HG03575 (cell line): ENCODE results near the gene COX4I2.
"Not testable (repeated sequence)": the region's sequence is repeated elsewhere in the genome, so short reads cannot be mapped to it uniquely, and the experiment has no call there.

Source experiments
- ATAC-seq: cut with Tn5 transposase; IDR thresholded peaks from one replicate; pipeline ENCODE4 v1.9.1; 2021; ENCODE audit not compliant: unreplicated experiment, insufficient number of reproducible peaks, low FRiP score; ENCODE audit errors: extremely low read depth

COX4I2 gene

DNA sequence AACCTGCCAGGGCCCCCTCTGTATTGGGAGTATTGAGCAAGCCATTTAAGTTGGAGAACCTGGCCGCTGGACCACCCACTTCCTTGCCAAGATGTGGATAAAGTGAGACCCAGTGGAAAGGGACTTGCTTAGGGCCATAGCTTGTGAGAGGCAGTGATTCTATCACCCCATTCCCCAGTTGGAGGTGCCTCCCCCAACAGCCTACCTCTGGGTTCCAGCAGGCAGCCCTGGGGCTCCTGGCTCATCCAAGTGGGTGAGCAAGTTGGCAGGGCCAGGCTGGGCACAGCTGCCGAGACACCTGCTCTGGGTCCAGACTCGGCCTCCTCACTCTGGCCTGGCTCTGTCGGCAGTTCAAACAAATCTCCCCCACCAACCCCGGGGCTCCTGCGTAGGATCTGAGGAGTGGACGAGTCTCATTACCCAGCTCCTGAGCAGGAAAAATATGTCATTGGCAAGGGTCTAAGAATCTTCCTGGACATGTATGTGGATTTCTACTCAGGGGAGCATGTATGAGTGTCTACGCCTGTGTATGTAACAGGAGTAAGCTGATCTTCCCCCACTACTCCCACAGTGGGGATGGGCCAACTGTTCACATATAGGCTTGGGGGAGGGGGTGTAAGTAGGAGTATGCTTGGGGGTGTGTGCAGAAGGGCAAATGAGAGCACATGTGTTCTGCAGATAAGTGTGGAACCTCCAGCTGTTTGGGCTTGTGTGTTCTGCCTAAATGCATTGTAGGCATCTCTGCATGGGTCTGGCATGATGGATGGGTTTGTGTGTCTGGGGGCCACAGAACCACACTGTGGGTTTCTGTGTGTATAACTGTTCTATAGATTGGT is 30.7 kb upstream of the COX4I2 start:
- ATAC-seq = no peak

DNA sequence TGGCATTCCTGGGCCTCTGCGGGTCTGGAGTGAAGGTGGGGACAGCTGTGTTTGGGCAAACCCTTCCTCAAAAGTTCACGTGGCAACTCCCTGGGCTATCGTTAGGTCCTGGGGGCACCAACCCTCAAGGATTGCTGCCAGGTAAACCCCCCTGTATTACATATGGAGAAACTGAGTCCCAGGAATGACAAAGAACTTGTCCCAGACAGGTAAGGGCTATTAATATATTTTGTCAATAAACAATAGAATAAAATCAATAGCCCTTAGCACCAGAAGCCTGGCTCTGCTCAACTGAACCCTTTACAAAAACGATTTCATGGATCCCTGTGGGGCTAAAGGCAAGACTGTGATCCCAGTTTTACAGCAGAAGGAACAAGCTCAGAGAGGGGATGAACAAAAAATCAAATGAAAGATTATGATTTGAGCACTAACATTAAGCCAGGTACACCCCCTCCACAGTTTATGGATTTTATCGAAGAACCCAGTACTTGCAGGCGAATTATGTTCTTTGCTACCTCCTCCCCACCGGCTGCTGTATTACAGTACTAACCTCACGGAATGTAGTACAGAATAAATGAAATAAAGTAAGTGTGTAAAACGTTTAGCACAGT is 30.0 kb upstream of the COX4I2 start:
- no peak for ATAC-seq

DNA sequence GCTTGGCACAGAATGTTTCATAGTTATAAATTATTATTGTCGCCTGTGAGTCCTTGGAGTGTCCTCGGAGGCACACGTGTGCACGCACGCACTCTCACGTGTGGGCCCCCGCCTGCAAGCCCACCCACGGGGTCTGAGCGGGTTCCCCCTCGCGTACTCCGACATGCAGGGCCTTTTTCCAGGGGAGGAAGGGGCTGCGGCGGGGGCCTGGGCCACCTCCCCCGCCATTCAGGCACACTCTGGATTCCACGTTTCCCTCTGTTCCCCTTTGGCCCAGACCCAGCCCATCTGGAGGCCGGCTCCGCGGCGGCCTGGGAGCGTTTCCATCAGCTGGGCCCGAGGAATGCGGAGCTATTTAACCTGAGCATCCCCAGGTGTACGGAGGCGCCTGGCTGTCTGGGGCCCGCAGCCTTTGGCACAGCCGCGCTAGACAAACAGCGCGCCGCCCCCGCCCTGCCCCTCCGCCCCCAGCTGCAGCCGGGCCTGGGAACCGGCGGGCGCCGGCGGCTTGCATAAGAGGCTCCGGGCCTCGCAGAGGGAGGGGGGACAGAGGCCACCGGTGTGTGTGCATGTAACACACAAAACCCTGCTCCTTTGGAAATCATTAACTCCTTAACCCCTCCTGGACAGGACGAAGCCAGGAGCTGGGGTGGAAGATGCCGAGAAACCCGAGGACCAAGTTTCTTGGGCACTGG is 29.3 kb upstream of the COX4I2 start:
- ATAC-seq = no peak

DNA sequence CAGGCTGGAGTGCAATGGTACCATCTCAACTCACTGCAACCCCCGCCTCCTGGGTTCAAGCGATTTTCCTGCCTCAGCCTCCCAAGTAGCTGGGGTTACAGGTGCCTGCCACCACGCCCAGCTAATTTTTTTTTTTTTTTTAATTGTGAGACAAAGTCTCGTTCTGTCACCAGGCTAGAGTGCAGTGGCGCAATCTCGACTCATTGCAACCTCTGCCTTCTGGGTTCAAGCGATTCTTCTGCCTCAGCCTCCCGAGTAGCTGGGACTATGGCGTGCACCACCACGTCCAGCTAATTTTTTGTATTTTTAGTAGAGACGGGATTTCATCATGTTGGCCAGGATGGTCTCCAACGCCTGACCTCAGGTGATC is 25.5 kb upstream of the COX4I2 start:
- not testable (repeated sequence) for ATAC-seq

- no peak for ATAC-seq
Observed at GRCh38 chr20:31615416-31615815, 22.3 kb upstream of the COX4I2 start.

DNA sequence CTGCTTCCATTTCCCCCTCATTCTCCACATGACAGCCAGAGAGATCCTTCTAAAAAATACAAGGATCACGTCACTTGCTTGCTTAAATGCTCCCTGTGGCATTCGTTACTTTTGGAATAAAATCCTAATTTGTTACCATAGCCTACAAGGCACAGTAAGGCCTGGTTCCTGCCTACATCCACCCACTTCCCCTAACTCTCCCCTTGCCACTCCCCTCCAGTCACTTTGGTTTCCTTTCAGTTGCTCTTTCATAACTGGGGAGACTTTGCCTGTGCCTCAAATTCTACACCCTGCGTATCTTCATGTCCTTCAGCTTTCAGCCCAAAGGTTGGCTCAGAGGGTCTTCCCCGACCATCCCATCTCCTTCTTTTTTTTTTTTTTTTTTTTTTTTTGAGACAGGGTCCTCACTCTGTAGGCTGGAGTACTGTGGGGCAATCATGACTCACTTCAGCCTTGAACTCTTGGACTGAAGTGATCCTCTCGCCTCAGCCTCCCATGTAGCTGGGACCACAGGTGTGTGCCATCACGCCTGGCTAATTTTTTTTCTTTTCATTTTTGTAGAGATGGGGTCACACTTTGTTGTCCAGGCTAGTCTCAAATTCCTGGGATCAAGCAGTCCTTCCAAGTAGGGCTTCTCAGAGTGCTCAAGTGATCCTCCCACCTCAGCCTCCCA is 20.1 kb upstream of the COX4I2 start:
- ATAC-seq = no peak

GRCh38 chr20:31620246-31620645 is 17.5 kb upstream of the COX4I2 start:
- no peak for ATAC-seq

DNA sequence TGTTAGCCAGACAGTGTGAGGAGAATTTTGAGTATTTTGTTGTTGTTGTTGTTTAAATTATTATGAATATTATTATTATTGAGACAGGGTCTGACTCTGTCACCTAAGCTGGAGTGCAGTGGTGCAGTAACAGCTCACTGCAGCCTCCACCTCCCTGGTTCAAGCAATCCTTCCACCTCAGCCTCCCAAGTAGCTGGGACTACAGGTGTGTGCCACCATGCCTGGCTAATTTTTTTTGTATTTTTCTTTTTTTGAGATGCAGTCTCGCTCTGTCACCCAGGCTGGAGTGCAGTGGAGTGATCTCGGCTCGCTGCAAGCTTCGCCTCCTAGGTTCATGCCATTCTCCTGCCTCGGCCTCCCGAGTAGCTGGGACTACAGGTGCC is 14.6 kb upstream of the COX4I2 start:
- not testable (repeated sequence) for ATAC-seq

- ATAC-seq = not testable (repeated sequence)
Observed at GRCh38 chr20:31626534-31626933, 11.2 kb upstream of the COX4I2 start.

DNA sequence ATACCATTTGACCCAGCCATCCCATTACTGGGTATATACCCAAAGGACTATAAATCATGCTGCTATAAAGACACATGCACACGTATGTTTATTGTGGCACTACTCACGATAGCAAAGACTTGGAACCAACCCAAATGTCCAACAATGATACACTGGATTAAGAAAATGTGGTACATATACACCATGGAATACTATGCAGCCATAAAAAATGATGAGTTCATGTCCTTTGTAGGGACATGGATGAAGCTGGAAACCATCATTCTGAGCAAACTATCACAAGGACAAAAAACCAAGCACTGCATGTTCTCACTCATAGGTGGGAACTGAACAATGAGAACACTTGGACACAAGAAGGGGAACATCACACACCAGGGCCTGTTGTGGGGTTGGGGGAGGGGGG is 9.7 kb upstream of the COX4I2 start:
- ATAC-seq = not testable (repeated sequence)

GRCh38 chr20:31630187-31630790 is 7.4 kb upstream of the COX4I2 start:
- ATAC-seq = no peak

DNA sequence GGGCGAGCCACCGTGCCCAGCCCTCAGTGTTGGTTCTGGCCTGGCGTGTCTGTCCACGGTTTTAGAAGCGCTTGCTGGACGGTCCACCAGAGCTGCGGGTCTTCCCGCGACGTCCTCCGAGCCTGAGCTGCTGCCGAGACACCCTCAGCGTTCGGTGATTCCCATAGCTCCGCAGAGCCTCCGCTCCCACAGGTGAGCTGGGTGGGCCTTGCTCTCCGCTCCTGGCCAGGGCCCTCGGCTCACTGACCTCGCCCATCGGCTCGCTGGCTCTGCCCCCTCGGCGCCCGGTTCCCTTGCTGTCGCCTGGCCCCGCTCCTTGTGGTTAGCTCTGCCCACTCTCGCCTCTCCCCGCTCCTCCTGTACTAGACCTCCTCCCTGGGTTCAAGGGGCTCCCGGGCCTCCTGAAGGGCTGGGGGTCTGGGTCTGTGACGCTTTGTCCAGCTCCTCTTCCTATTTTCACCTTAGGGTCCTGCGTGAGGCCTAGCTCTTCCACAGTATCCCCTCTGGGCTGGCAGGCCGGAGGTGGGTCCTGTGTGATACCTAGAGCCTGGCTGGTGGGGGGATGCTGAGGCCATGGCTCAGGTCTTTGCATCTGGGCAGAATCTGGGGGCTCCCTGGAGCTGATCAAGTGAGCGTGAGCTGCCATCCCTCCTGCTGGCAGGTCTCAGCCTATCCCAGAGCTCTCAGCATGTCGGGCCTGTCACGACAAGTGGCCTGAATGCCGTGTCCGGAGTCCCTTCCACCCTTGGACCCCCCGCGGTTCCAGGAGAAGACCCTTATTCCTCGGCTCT is 5.0 kb upstream of the COX4I2 start:
- ATAC-seq = no peak

- ATAC-seq = no peak
Observed at GRCh38 chr20:31633339-31633914, 4.3 kb upstream of the COX4I2 start.

DNA sequence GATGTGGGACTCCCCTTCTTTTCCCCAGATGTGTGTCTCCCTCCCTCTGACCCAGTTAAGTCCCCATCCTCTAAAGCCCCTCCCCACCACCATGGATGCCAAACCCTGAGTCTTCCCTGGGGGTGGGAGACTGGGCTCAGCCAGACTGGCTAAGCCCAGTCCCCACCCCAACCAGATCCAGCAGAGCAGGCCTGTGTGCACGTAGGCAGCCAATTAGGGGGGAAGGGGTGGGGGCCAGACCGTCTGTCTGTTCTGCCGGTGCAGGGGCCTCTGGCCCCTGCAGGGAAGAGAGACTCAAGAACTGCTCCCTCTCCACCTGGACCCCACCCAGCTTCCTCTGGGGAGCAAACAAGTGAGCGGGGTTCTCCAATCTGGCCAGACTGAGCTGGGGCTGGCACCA is 605 bp downstream of the COX4I2 start:
- no peak for ATAC-seq

GRCh38 chr20:31638816-31639215 is 1.1 kb downstream of the COX4I2 start:
- no peak for ATAC-seq

- ATAC-seq = no peak
Observed at GRCh38 chr20:31640259-31640658, 2.5 kb downstream of the COX4I2 start.

GRCh38 chr20:31641391-31641790 is 3.7 kb downstream of the COX4I2 start:
- ATAC-seq = no peak

DNA sequence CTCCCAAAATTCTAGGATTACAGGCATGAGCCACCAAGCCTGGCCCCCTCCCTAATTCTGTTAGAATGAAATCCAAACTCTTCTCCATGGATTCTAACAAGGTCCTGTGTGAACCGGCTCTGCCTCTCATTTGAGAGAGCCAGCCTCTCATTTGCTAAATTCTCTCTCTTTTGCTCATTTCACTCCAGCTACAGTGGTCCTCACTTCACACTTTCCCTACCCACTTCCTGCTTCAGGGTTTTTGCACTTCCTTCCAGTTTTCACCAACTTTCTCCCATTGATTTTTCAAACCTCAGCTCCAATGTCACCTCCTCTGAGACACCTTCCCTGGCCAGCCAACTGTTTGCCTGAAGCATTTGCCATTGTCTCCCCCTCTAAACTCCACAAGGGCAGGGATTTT is 5.1 kb downstream of the COX4I2 start:
- no peak for ATAC-seq
